Measurements from ENCODE around the gene TIMM22. TPM values are rescaled to one million over a fixed set of nuclear protein-coding genes. Genes with fewer than 3 reads are reported as not detected.

TIMM22 gene
- total and polyA plus RNA-seq, 2 of the 13 experiments (the other 11 are each of a cell fraction or from before 2014, with no cell fraction given) = 6.2 to 15.5 TPM

GRCh38 chr17:954431-955164 is 42.3 kb upstream of the TIMM22 start (continued):
- TF ChIP-seq ZBTB33 (CRISPR knock-in tag; IDR thresholded peaks at IDR 0.05) (peak; percentile 18; the same call in 1 of the 2 replicates), POGZ (CRISPR knock-in tag; IDR thresholded peaks at IDR 0.05) (no peak), AGO2 (optimal IDR thresholded peaks at IDR 0.05; ENCODE audit: low read depth, low read length) (no peak), HDAC2 (CRISPR knock-in tag; IDR thresholded peaks at IDR 0.05) (peak; percentile 70; the same call in 1 of the 2 replicates), POLR2A (IDR thresholded peaks at IDR 0.05; ENCODE audit: insufficient read depth in 1 of 2, low read depth in 2 of 2, low read length in 2 of 2) (peak in 1 of 2 experiments; percentile 50; a peak in 1 of 4 replicates), GFI1 (CRISPR knock-in tag; IDR thresholded peaks at IDR 0.05; ENCODE audit: borderline replicate concordance) (no peak), EZH2 (conservative IDR thresholded peaks at IDR 0.05; ENCODE audit: low read depth, low read length) (no peak), RBM22 (optimal IDR thresholded peaks at IDR 0.05; ENCODE audit: low read length) (no peak), ZNF136 (CRISPR knock-in tag; IDR thresholded peaks at IDR 0.05; ENCODE audit: low read depth) (no peak)
- TF ChIP-seq, protein P1, sequence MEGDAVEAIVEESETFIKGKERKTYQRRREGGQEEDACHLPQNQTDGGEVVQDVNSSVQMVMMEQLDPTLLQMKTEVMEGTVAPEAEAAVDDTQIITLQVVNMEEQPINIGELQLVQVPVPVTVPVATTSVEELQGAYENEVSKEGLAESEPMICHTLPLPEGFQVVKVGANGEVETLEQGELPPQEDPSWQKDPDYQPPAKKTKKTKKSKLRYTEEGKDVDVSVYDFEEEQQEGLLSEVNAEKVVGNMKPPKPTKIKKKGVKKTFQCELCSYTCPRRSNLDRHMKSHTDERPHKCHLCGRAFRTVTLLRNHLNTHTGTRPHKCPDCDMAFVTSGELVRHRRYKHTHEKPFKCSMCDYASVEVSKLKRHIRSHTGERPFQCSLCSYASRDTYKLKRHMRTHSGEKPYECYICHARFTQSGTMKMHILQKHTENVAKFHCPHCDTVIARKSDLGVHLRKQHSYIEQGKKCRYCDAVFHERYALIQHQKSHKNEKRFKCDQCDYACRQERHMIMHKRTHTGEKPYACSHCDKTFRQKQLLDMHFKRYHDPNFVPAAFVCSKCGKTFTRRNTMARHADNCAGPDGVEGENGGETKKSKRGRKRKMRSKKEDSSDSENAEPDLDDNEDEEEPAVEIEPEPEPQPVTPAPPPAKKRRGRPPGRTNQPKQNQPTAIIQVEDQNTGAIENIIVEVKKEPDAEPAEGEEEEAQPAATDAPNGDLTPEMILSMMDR (CRISPR knock-in tag; IDR thresholded peaks at IDR 0.05) = no peak
- TF ChIP-seq, protein P2, sequence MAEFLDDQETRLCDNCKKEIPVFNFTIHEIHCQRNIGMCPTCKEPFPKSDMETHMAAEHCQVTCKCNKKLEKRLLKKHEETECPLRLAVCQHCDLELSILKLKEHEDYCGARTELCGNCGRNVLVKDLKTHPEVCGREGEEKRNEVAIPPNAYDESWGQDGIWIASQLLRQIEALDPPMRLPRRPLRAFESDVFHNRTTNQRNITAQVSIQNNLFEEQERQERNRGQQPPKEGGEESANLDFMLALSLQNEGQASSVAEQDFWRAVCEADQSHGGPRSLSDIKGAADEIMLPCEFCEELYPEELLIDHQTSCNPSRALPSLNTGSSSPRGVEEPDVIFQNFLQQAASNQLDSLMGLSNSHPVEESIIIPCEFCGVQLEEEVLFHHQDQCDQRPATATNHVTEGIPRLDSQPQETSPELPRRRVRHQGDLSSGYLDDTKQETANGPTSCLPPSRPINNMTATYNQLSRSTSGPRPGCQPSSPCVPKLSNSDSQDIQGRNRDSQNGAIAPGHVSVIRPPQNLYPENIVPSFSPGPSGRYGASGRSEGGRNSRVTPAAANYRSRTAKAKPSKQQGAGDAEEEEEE (CRISPR knock-in tag; IDR thresholded peaks at IDR 0.05; ENCODE audit: borderline replicate concordance) = no peak
- TF ChIP-seq, protein P3, sequence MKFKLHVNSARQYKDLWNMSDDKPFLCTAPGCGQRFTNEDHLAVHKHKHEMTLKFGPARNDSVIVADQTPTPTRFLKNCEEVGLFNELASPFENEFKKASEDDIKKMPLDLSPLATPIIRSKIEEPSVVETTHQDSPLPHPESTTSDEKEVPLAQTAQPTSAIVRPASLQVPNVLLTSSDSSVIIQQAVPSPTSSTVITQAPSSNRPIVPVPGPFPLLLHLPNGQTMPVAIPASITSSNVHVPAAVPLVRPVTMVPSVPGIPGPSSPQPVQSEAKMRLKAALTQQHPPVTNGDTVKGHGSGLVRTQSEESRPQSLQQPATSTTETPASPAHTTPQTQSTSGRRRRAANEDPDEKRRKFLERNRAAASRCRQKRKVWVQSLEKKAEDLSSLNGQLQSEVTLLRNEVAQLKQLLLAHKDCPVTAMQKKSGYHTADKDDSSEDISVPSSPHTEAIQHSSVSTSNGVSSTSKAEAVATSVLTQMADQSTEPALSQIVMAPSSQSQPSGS (CRISPR knock-in tag; IDR thresholded peaks at IDR 0.05) = peak; percentile 63; the same call in 1 of the 2 replicates
- TF ChIP-seq, protein P4, sequence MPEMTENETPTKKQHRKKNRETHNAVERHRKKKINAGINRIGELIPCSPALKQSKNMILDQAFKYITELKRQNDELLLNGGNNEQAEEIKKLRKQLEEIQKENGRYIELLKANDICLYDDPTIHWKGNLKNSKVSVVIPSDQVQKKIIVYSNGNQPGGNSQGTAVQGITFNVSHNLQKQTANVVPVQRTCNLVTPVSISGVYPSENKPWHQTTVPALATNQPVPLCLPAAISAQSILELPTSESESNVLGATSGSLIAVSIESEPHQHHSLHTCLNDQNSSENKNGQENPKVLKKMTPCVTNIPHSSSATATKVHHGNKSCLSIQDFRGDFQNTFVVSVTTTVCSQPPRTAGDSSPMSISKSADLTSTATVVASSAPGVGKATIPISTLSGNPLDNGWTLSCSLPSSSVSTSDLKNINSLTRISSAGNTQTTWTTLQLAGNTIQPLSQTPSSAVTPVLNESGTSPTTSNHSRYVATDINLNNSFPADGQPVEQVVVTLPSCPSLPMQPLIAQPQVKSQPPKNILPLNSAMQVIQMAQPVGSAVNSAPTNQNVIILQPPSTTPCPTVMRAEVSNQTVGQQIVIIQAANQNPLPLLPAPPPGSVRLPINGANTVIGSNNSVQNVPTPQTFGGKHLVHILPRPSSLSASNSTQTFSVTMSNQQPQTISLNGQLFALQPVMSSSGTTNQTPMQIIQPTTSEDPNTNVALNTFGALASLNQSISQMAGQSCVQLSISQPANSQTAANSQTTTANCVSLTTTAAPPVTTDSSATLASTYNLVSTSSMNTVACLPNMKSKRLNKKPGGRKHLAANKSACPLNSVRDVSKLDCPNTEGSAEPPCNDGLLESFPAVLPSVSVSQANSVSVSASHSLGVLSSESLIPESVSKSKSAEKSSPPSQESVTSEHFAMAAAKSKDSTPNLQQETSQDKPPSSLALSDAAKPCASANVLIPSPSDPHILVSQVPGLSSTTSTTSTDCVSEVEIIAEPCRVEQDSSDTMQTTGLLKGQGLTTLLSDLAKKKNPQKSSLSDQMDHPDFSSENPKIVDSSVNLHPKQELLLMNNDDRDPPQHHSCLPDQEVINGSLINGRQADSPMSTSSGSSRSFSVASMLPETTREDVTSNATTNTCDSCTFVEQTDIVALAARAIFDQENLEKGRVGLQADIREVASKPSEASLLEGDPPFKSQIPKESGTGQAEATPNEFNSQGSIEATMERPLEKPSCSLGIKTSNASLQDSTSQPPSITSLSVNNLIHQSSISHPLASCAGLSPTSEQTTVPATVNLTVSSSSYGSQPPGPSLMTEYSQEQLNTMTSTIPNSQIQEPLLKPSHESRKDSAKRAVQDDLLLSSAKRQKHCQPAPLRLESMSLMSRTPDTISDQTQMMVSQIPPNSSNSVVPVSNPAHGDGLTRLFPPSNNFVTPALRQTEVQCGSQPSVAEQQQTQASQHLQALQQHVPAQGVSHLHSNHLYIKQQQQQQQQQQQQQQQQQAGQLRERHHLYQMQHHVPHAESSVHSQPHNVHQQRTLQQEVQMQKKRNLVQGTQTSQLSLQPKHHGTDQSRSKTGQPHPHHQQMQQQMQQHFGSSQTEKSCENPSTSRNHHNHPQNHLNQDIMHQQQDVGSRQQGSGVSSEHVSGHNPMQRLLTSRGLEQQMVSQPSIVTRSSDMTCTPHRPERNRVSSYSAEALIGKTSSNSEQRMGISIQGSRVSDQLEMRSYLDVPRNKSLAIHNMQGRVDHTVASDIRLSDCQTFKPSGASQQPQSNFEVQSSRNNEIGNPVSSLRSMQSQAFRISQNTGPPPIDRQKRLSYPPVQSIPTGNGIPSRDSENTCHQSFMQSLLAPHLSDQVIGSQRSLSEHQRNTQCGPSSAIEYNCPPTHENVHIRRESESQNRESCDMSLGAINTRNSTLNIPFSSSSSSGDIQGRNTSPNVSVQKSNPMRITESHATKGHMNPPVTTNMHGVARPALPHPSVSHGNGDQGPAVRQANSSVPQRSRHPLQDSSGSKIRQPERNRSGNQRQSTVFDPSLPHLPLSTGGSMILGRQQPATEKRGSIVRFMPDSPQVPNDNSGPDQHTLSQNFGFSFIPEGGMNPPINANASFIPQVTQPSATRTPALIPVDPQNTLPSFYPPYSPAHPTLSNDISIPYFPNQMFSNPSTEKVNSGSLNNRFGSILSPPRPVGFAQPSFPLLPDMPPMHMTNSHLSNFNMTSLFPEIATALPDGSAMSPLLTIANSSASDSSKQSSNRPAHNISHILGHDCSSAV (CRISPR knock-in tag; IDR thresholded peaks at IDR 0.05; ENCODE audit: borderline replicate concordance) = no peak
